Neural cell (in vitro differentiated cells): ENCODE measurements around the gene KLF2. TPM values are rescaled to one million over a fixed set of nuclear protein-coding genes. Genes with fewer than 3 reads are reported as not detected.
"Not testable (repeated sequence)": the region's sequence is repeated elsewhere in the genome, so short reads cannot be mapped to it uniquely, and the experiment has no call there.

Experiments
- H2AFZ ChIP-seq: fragments of 200-600, 300-800 bp; sonication (generic), shearing (Covaris generic); 2 replicates; pipeline ENCODE4 v1.6.0; 2014; ENCODE audit warnings: low read depth, mild to moderate bottlenecking, antibody characterized with exemption, low read length, moderate library complexity
- H3F3A ChIP-seq: fragments of 200-600 bp; shearing (Covaris generic); 2 replicates; pipeline ENCODE4 v1.6.1; 2016; ENCODE audit warnings: mild to moderate bottlenecking, moderate library complexity, mixed read lengths, antibody characterized with exemption, low read length; ENCODE audit not compliant: insufficient read depth, poor library complexity, severe bottlenecking
- H3K27ac ChIP-seq: fragments of 200-600, 300-800 bp; sonication (generic), shearing (Covaris generic); 2 replicates; pipeline ENCODE4 v1.5.1; 2014; ENCODE audit warnings: mild to moderate bottlenecking, low read length, moderate library complexity
- H3K27me3 ChIP-seq: fragments of 300-800, 200-600 bp; sonication (generic), shearing (Covaris generic); 2 replicates; pipeline ENCODE4 v1.6.0; 2014; ENCODE audit warnings: mild to moderate bottlenecking, low read depth, low read length, moderate library complexity; ENCODE audit not compliant: insufficient read depth
- H3K36me3 ChIP-seq: fragments of 300-800, 200-600 bp; sonication (generic), shearing (Covaris generic); 2 replicates; pipeline ENCODE4 v1.5.1; 2014; ENCODE audit warnings: mild to moderate bottlenecking, antibody characterized with exemption, low read length, moderate library complexity; ENCODE audit not compliant: insufficient read depth
- H3K4me2 ChIP-seq: fragments of 300-800, 200-600 bp; sonication (generic), shearing (Covaris generic); 2 replicates; pipeline ENCODE4 v1.6.0; 2014; ENCODE audit warnings: mild to moderate bottlenecking, low read length
- H3K4me3 ChIP-seq: fragments of 300-800, 200-600 bp; sonication (generic), shearing (Covaris generic); 2 replicates; pipeline ENCODE4 v1.5.1; 2014; ENCODE audit warnings: mild to moderate bottlenecking, low read length, moderate library complexity
- H3K79me2 ChIP-seq: fragments of 200-600 bp; shearing (Covaris generic); replicated peaks from 2 replicates; pipeline ENCODE4 v1.6.0; 2014; ENCODE audit warnings: mild to moderate bottlenecking, low read length, moderate library complexity; ENCODE audit not compliant: insufficient read depth
- H3K9ac ChIP-seq: fragments of 300-800, 200-600 bp; sonication (generic), shearing (Covaris generic); 2 replicates; pipeline ENCODE4 v1.6.1; 2016; ENCODE audit warnings: mild to moderate bottlenecking, low read length, mixed read lengths
- H3K9me2 ChIP-seq: fragments of 200-600 bp; shearing (Covaris generic); 2 replicates; pipeline ENCODE4 v1.6.1; 2016; ENCODE audit warnings: mild to moderate bottlenecking, low read length, mixed read lengths; ENCODE audit not compliant: insufficient read depth
- H3K9me3 ChIP-seq: fragments of 200-600, 300-800 bp; sonication (generic), shearing (Covaris generic); 2 replicates; pipeline ENCODE4 v1.6.1; 2016; ENCODE audit warnings: mild to moderate bottlenecking, mixed run types, low read length, moderate library complexity, mixed read lengths
- H4K20me1 ChIP-seq: fragments of 200-600 bp; shearing (Covaris generic); 2 replicates; pipeline ENCODE4 v1.6.1; 2016; ENCODE audit warnings: mild to moderate bottlenecking, mixed run types; ENCODE audit not compliant: insufficient read depth
- CTCF ChIP-seq: fragments of 450-650 bp; IDR thresholded peaks from 2 replicates; pipeline ENCODE4 v1.5.1; 2014; ENCODE audit warnings: antibody characterized with exemption, mild to moderate bottlenecking, moderate library complexity; ENCODE audit not compliant: poor library complexity, severe bottlenecking
- EP300 ChIP-seq: fragments of 450-650 bp; conservative IDR thresholded peaks from 2 replicates; pipeline ENCODE4 v1.6.1; 2014; ENCODE audit warnings: antibody characterized with exemption, mild to moderate bottlenecking, moderate library complexity; ENCODE audit not compliant: poor library complexity, severe bottlenecking
- EZH2 ChIP-seq: fragments of 200-600, 300-800 bp; shearing (Covaris generic), sonication (generic); IDR thresholded peaks from 2 replicates; pipeline ENCODE4 v1.6.1; 2014; ENCODE audit warnings: antibody characterized with exemption, low read length, borderline replicate concordance, mild to moderate bottlenecking; ENCODE audit not compliant: insufficient read depth, poor library complexity, severe bottlenecking
- MXI1 ChIP-seq: fragments of 450-650 bp; conservative IDR thresholded peaks from 2 replicates; pipeline ENCODE4 v1.6.1; 2014; ENCODE audit warnings: antibody characterized with exemption, mild to moderate bottlenecking; ENCODE audit not compliant: poor library complexity, severe bottlenecking
- POLR2AphosphoS5 ChIP-seq: IDR thresholded peaks from 2 replicates; pipeline ENCODE4 v1.6.1; 2012
- RAD21 ChIP-seq: fragments of 450-650 bp; conservative IDR thresholded peaks from 2 replicates; pipeline ENCODE4 v1.6.1; 2014; ENCODE audit warnings: antibody characterized with exemption, mild to moderate bottlenecking, moderate library complexity
- REST ChIP-seq: IDR thresholded peaks from 2 replicates; pipeline ENCODE4 v1.6.1; 2012; ENCODE audit warnings: borderline replicate concordance
- SMC3 ChIP-seq: fragments of 450-650 bp; conservative IDR thresholded peaks from 2 replicates; pipeline ENCODE4 v1.6.1; 2014; ENCODE audit warnings: antibody characterized with exemption, mild to moderate bottlenecking, moderate library complexity; ENCODE audit not compliant: poor library complexity
- TAF1 ChIP-seq: IDR thresholded peaks from 2 replicates; pipeline ENCODE4 v1.6.1; 2012; ENCODE audit warnings: low read depth
- polyA plus RNA-seq: library from polyadenylated mRNA; depleted of rRNA; stranded (reverse); fragments of >200 nt; gene quantifications from 2 replicates; pipeline ENCODE4 v1.2.3, GENCODE V29; 2014

KLF2 gene
- polyA plus RNA-seq, 1 donor from 2014 or later, result 0.15 TPM

- TF ChIP-seq TAF1, result no peak
- TF ChIP-seq MXI1, result no peak
- no peak for TF ChIP-seq POLR2AphosphoS5
- TF ChIP-seq REST, result no peak
- Histone ChIP-seq H3F3A (no peaks in the 10 kb centered on the region), H3K27me3 (no peaks in the 10 kb centered on the region), H3K36me3 (no peaks in the 10 kb centered on the region), H3K9ac (no peak overlapping the region), H3K79me2 (no peaks in the 10 kb centered on the region), H3K4me2 (no peak overlapping the region), H3K27ac (no peak overlapping the region), H4K20me1 (no peaks in the 10 kb centered on the region), H3K9me2 (no peaks in the 10 kb centered on the region), H2AFZ (no peak overlapping the region), H3K9me3 (no peaks in the 10 kb centered on the region), H3K4me3 (no peak overlapping the region)
Observed at GRCh38 chr19:16343156-16343555, 18.5 kb downstream of the KLF2 start.

- Histone ChIP-seq H3K4me2 (no peak overlapping the region), H3K36me3 (no peaks in the 10 kb centered on the region), H3K27ac (no peak overlapping the region)
Observed at GRCh38 chr19:16345457-16345856, 20.8 kb downstream of the KLF2 start.

GRCh38 chr19:16347099-16347498 lies 22.5 kb downstream of the KLF2 start:
- not testable (repeated sequence) for H3K9ac ChIP-seq, H3K36me3 ChIP-seq, H3K9me2 ChIP-seq, H3K79me2 ChIP-seq, H3F3A ChIP-seq, H2AFZ ChIP-seq, H3K9me3 ChIP-seq, H3K27me3 ChIP-seq, H3K27ac ChIP-seq, H3K4me3 ChIP-seq, H4K20me1 ChIP-seq, H3K4me2 ChIP-seq

More at GRCh38 chr19:16345457-16345856, 20.8 kb downstream of the KLF2 start:
- Histone ChIP-seq H3K79me2 (no peaks in the 10 kb centered on the region), H3K9me2 (no peaks in the 10 kb centered on the region), H3K9me3 (no peaks in the 10 kb centered on the region), H4K20me1 (no peaks in the 10 kb centered on the region), H2AFZ (no peak overlapping the region), H3K9ac (no peak overlapping the region), H3F3A (no peaks in the 10 kb centered on the region), H3K4me3 (no peak overlapping the region), H3K27me3 (no peaks in the 10 kb centered on the region)
- TF ChIP-seq SMC3, result no peak
- no peak for TF ChIP-seq MXI1
- no peak for TF ChIP-seq TAF1
- no peak for TF ChIP-seq EZH2
- no peak for TF ChIP-seq POLR2AphosphoS5
- no peak for TF ChIP-seq EP300
- no peak for TF ChIP-seq REST
- TF ChIP-seq CTCF, result no peak
- no peak for TF ChIP-seq RAD21
